HEK293T (cell line): ENCODE results near the gene UQCRFS1.

Experiments used
- ELF4 ChIP-seq: fragments of 450-650 bp; IDR thresholded peaks from 2 replicates; pipeline ENCODE4 v1.6.1; 2017; ENCODE audit warnings: antibody characterized with exemption
- FOXK2 ChIP-seq: fragments of 450-650 bp; IDR thresholded peaks from 2 replicates; pipeline ENCODE4 v1.6.1; 2016; ENCODE audit warnings: mild to moderate bottlenecking
- L3MBTL2 ChIP-seq: fragments of 450-650 bp; conservative IDR thresholded peaks from 2 replicates; pipeline ENCODE4 v1.6.1; 2016; ENCODE audit warnings: mild to moderate bottlenecking

DNA sequence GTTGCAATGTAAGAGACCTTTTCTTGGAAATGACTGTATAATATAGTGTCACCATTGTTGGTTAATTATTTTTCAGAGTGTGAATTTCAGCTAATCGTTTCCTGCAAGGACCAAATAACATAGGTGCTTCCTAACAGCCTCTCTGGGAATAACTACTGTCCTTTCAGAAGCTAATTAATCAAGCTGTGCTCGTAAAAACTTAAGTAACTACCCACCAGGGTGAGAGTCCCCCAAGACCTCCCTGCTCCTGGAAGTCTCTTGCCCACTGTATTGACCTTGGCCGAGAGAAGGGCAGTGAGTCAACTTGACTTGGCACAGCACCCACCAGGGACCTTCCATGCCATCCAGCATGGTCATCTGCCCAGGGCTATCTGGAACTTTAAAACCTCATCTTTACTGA is 50.3 kb downstream of the UQCRFS1 start:
- TF ChIP-seq ELF4 (no peak), L3MBTL2 (no peak), FOXK2 (no peak)
